Ascending aorta (tissue), 2 donors: ENCODE data around the gene R3HDM4. TPM values are rescaled to one million over a fixed set of nuclear protein-coding genes. Genes with fewer than 3 reads are reported as not detected.
A peak's percentile ranks its signal among the peaks of the same experiment; 100 is the strongest.

Experiments used
- DNase-seq, 2 donors: peaks; one replicate each; pipeline ENCODE4 v3.0.0-alpha.2; 2019; ENCODE audit warnings: low spot score in 2 of 2
- H3K27ac ChIP-seq, 2 donors: fragments of 200-600 bp; sonication (generic); one replicate each; pipeline ENCODE4 v1.5.1; 2016 to 2017; ENCODE audit warnings: mild to moderate bottlenecking in 1 of 2
- H3K27me3 ChIP-seq: fragments of 200-600 bp; sonication (generic); one replicate; pipeline ENCODE4 v1.5.1; 2017
- H3K36me3 ChIP-seq, 2 donors: fragments of 200-600 bp; sonication (generic); one replicate each; pipeline ENCODE4 v1.5.1; 2016
- H3K4me1 ChIP-seq, 2 donors: fragments of 200-600 bp; sonication (generic); one replicate each; pipeline ENCODE4 v1.5.1; 2016 to 2017; ENCODE audit warnings: mild to moderate bottlenecking in 1 of 2
- H3K4me3 ChIP-seq, 2 donors: fragments of 200-600 bp; sonication (generic); one replicate each; pipeline ENCODE4 v1.5.1; 2016 to 2017; ENCODE audit warnings: mild to moderate bottlenecking in 1 of 2
- H3K9me3 ChIP-seq, 2 donors: fragments of 200-600 bp; sonication (generic); one replicate each; pipeline ENCODE4 v1.5.1; 2016
- intact Hi-C: fragments of 100-400 bp; cut with DNase I; formaldehyde crosslinking; loops from one replicate; pipeline ENCODE4 v1.15.1; 2023
- total RNA-seq: library from RNA; depleted of rRNA; stranded (reverse); fragments of >200 nt; gene quantifications from one replicate; pipeline ENCODE4 v1.1.0, GENCODE V29; 2016
- TF ChIP-seq, protein P1 (sequence below), 3 experiments: fragments of 200-600 bp in 2 of 3; fragments of 450-650 bp in 1 of 3; sonication (generic) in 2 of 3; IDR thresholded peaks; one replicate each; pipeline ENCODE4 v1.5.1; 2016 to 2019; ENCODE audit warnings: antibody characterized with exemption in 3 of 3, mild to moderate bottlenecking in 1 of 3, moderate library complexity in 1 of 3

Gene R3HDM4
- total RNA-seq, 1 donor from 2014 or later: 81.5 TPM

DNA sequence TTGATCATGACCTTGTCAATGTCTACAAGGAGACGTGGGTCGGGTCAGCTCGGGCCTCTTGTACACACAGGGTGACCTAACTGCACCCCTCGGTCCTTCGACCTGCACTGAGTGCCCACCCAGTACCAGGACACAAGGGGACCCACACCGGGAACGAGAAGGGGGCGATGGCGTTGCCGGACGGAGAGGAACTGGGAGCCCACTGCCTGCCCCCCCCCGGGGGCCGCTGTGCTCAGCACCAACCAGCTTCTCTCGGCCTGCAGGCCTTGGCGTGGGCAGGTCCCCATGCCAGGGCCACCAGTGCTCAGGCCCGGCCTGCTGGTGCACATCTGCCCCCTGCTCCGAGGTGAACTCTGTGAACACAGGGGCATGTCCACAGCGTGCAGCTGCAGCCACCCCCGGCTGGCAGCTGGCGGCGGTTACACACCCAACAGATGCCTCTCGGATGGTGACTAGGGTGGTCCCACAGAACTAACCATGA lies 39.4 kb downstream of the R3HDM4 start:
- TF ChIP-seq, protein P1, sequence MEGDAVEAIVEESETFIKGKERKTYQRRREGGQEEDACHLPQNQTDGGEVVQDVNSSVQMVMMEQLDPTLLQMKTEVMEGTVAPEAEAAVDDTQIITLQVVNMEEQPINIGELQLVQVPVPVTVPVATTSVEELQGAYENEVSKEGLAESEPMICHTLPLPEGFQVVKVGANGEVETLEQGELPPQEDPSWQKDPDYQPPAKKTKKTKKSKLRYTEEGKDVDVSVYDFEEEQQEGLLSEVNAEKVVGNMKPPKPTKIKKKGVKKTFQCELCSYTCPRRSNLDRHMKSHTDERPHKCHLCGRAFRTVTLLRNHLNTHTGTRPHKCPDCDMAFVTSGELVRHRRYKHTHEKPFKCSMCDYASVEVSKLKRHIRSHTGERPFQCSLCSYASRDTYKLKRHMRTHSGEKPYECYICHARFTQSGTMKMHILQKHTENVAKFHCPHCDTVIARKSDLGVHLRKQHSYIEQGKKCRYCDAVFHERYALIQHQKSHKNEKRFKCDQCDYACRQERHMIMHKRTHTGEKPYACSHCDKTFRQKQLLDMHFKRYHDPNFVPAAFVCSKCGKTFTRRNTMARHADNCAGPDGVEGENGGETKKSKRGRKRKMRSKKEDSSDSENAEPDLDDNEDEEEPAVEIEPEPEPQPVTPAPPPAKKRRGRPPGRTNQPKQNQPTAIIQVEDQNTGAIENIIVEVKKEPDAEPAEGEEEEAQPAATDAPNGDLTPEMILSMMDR (IDR thresholded peaks at IDR 0.05): no peak
- peaks cover 54 to 63% of the 10 kb centered on the region in 2 donors for H3K36me3 ChIP-seq
- H3K27me3 ChIP-seq: no peaks in the 10 kb centered on the region
- H3K9me3 ChIP-seq: no peaks in the 10 kb centered on the region
- peaks cover 4 to 6% of the 10 kb centered on the region in 2 donors for H3K4me1 ChIP-seq
- DNase-seq: no peak
- H3K27ac ChIP-seq: no peak overlapping the region
- intact Hi-C loops: no loop called here
- no peak overlapping the region for H3K4me3 ChIP-seq

DNA sequence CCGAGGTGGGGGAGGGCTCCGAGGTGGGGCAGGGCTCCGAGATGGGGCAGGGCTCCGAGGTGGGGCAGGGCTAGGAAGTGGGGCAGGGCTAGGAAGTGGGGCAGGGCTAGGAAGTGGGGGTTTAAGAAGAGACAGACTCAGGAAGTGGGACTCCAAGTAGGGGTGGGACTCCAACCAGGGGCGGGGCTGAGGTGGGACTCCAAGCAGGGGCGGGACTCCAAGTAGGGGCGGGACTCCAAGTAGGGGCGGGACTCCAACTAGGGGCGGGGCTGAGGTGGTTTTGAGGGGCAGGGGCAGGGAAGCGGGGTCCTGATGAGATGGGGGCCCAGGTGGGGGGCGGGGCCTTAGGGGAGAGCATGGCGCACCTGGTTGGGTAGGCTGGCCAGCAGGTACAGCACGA lies 39.9 kb downstream of the R3HDM4 start:
- DNase-seq: no peak
- no peak overlapping the region for H3K27ac ChIP-seq
- no peaks in the 10 kb centered on the region for H3K27me3 ChIP-seq
- intact Hi-C loops: no loop called here
- H3K4me3 ChIP-seq: no peak overlapping the region
- TF ChIP-seq, protein P1 (IDR thresholded peaks at IDR 0.05): no peak
- peaks cover 59 to 68% of the 10 kb centered on the region in 2 donors for H3K36me3 ChIP-seq
- peaks cover 4 to 9% of the 10 kb centered on the region in 2 donors for H3K4me1 ChIP-seq
- no peaks in the 10 kb centered on the region for H3K9me3 ChIP-seq

DNA sequence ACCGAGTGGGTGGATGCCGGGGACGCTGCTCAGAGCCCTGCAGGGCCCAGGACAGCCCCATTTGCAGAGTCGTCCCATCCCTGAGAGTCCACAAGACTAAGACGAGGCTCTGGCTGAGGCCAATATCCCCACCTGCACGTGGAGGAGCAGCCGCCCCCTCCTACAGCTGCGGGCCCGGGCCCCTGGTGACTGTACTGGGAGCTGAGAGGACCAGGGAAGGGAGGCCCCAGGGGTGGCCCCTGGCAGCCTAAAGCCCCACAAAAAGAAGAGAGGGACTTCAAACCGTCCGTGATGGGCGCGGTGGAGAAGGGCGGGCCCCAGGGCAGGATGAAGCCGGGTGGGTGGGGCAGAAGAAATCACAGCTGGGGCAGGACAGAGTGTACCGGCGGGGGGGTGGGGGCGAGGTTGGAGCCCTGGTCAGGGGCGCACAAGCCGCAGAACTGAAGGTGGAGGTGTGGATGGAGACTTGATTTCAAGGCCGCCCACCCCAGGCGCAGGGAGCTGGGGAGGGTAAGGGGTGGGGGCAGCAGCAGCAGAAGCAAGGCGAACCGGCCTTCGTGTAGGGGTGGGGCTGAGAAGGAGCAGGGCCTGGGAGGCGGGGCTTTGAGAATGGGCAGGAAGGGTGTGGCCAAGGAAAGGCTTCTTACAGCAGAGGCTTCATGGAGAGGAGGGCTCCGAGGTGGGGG lies 40.6 kb downstream of the R3HDM4 start:
- intact Hi-C loops: no loop called here
- Histone ChIP-seq H3K27ac (peak overlapping the region; percentile 10 to 43), H3K4me1 (peaks cover 4 to 9% of the 10 kb centered on the region in 2 donors), H3K36me3 (peaks cover 65 to 74% of the 10 kb centered on the region in 2 donors), H3K4me3 (no peak overlapping the region), H3K27me3 (no peaks in the 10 kb centered on the region), H3K9me3 (no peaks in the 10 kb centered on the region)
- DNase-seq: no peak
- TF ChIP-seq, protein P1 (IDR thresholded peaks at IDR 0.05): no peak

DNA sequence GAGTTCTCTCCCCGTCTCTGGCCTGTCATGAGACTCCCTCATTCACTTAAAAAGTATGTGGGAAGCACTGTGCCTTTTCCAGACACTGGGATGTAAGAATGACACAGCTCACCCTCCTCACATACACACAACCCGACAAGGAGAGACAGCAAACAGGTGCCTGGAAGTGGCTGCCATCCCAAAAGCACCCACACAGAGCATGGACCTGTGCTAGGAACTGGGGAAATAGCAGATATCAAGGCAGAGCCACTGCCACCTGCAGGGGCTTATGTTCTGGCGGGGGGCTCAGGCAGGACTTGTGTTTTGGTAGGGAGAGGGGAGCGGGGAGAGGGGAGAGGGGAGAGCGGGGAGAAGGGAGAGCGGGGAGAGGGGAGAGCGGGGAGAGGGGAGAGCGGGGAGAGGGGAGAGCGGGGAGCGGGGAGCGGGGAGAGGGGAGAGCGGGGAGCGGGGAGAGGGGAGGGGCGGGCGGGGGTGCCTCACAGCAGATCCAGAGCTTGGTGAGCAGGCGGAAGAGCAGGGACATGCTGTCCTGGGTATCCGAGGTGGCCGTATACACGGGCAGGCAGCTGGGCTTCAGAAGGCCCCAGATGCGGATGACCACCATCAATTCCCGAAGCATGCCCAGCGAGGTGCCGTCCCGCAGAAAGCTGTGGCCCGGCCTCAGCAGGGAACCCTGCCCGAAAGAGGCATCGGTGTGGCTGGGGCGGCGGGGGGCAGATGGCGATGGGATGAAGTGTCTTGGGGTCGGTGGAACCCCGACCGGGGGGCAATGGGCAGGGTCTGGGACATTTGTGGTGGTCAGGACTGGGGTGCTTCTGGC lies 41.4 kb downstream of the R3HDM4 start:
- peaks cover 58 to 71% of the 10 kb centered on the region in 2 donors for H3K36me3 ChIP-seq
- intact Hi-C loops: no loop called here
- no peak for DNase-seq
- no peak overlapping the region for H3K4me3 ChIP-seq
- no peaks in the 10 kb centered on the region for H3K27me3 ChIP-seq
- peaks cover 4 to 9% of the 10 kb centered on the region in 2 donors for H3K4me1 ChIP-seq
- TF ChIP-seq, protein P1 (IDR thresholded peaks at IDR 0.05): no peak
- H3K9me3 ChIP-seq: no peaks in the 10 kb centered on the region
- peak overlapping the region in 1 of 2 donors; percentile 43 for H3K27ac ChIP-seq

DNA sequence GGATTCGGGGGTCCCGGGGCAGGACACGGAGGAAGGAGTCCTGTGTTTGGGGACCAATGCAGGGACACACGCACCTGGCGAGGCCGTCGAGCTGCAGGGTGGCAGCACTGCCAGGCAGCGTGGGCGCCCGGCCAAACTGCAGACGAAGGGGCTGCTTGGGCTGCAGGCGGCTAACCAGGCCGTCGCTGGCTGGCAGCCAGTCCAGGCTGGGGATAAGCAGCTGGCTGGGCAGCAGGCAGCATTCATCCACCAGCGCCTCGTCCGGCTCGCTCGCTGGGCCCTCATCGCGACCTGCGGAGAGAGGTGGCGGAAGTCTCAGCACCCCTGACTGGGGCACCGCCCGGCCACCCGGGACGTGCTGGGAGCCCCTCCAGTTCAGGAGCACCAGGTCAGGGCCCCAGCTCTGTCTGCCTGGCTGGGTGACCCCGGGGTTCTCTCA lies 42.0 kb downstream of the R3HDM4 start:
- intact Hi-C loops: no loop called here
- no peaks in the 10 kb centered on the region for H3K9me3 ChIP-seq
- H3K4me3 ChIP-seq: no peak overlapping the region
- TF ChIP-seq, protein P1 (IDR thresholded peaks at IDR 0.05): no peak
- peaks cover 4 to 9% of the 10 kb centered on the region in 2 donors for H3K4me1 ChIP-seq
- no peak overlapping the region for H3K27ac ChIP-seq
- H3K36me3 ChIP-seq: peaks cover 51 to 65% of the 10 kb centered on the region in 2 donors
- DNase-seq: no peak
- no peaks in the 10 kb centered on the region for H3K27me3 ChIP-seq
